GM12872 (cell line): Measurements from ENCODE around the gene MAPKAPK2.

Experiments used
- CTCF ChIP-seq: IDR thresholded peaks from 3 replicates; pipeline ENCODE4 v1.5.1; 2011; ENCODE audit warnings: low read depth, mild to moderate bottlenecking, low read length, moderate library complexity; ENCODE audit not compliant: insufficient read depth

MAPKAPK2 gene

GRCh38 chr1:206719169-206719839 is 34.6 kb downstream of the MAPKAPK2 start:
- no peak for TF ChIP-seq CTCF

GRCh38 chr1:206721454-206721853 is 36.7 kb downstream of the MAPKAPK2 start:
- TF ChIP-seq CTCF = no peak

- no peak for TF ChIP-seq CTCF
Measured at GRCh38 chr1:206722751-206723461, 38.2 kb downstream of the MAPKAPK2 start.

GRCh38 chr1:206723462-206723804 is 38.7 kb downstream of the MAPKAPK2 start:
- no peak for TF ChIP-seq CTCF

GRCh38 chr1:206723805-206724472 is 39.2 kb downstream of the MAPKAPK2 start:
- TF ChIP-seq CTCF = no peak

GRCh38 chr1:206725109-206725963 is 40.6 kb downstream of the MAPKAPK2 start:
- TF ChIP-seq CTCF = peak; percentile 82

- no peak for TF ChIP-seq CTCF
Measured at GRCh38 chr1:206727981-206728696, 43.4 kb downstream of the MAPKAPK2 start.
